ENCODE results near the gene C3. TPM values are rescaled to one million over a fixed set of nuclear protein-coding genes. Genes with fewer than 3 reads are reported as not detected.

Gene C3
- total RNA-seq (2022; extraction: Qiagen RNA extraction; ENCODE audit: low read depth): 38.5 to 59.5 TPM (median 46.6 TPM) in 5 replicates

GRCh38 chr19:6720369-6721137 lies at the start of gene C3:
Gene C3 (minus strand): TSS chr19:6720650. CDS start chr19:6720589, 61 bp downstream.

GRCh38 chr19:6767357-6768235 lies 47.1 kb upstream of the C3 start, which contains the start of gene SH2D3A:
Gene SH2D3A (minus strand): TSS chr19:6767435. CDS start chr19:6763748, 3,687 bp downstream.

GRCh38 chr19:6739390-6739882 lies 19.0 kb upstream of the C3 start, which contains the start of gene TRIP10:
Gene TRIP10 (plus strand): TSS chr19:6739680. CDS start chr19:6739762, 82 bp downstream.

GRCh38 chr19:6737284-6737872 lies 16.9 kb upstream of the C3 start, which contains the start of gene GPR108:
Gene GPR108 (minus strand): TSS chr19:6737580. CDS start chr19:6737576, 4 bp downstream.

Other genes with a start within 250 kb of the C3 start
- 0.13 to 0.27 TPM (median 0.24 TPM) in 4 of 5 replicates, not detected in the other for gene DENND1C, start 238.9 kb downstream of the C3 start, total RNA-seq (2022; extraction: Qiagen RNA extraction; ENCODE audit: low read depth)
- 4.4 to 8.1 TPM (median 7.2 TPM) in 5 replicates for gene TUBB4A, start 218.3 kb downstream of the C3 start, total RNA-seq (2022; extraction: Qiagen RNA extraction; ENCODE audit: low read depth)
- gene TNFSF9, start 189.6 kb downstream of the C3 start, total RNA-seq (2022; extraction: Qiagen RNA extraction; ENCODE audit: low read depth): 3.2 to 6.5 TPM (median 6.1 TPM) in 5 replicates
- 10.6 to 27.7 TPM (median 22.0 TPM) in 5 replicates for gene CD70, start 129.5 kb downstream of the C3 start, total RNA-seq (2022; extraction: Qiagen RNA extraction; ENCODE audit: low read depth)
- 0.05 to 0.25 TPM (median 0.12 TPM) in 4 of 5 replicates, not detected in the other for gene TNFSF14, start 50.5 kb downstream of the C3 start, total RNA-seq (2022; extraction: Qiagen RNA extraction; ENCODE audit: low read depth)
- 28.6 to 45.9 TPM (median 41.6 TPM) in 5 replicates for gene GPR108, start 16.9 kb upstream of the C3 start, total RNA-seq (2022; extraction: Qiagen RNA extraction; ENCODE audit: low read depth)
- 65.2 to 93.3 TPM (median 85.2 TPM) in 5 replicates for gene TRIP10, start 19.0 kb upstream of the C3 start, total RNA-seq (2022; extraction: Qiagen RNA extraction; ENCODE audit: low read depth)
- gene SH2D3A, start 46.8 kb upstream of the C3 start, total RNA-seq (2022; extraction: Qiagen RNA extraction; ENCODE audit: low read depth): 11.2 to 19.0 TPM (median 16.9 TPM) in 5 replicates
- gene VAV1, start 52.1 kb upstream of the C3 start, total RNA-seq (2022; extraction: Qiagen RNA extraction; ENCODE audit: low read depth): 6.1 to 7.9 TPM (median 7.1 TPM) in 5 replicates
- gene ADGRE1, start 166.9 kb upstream of the C3 start, total RNA-seq (2022; extraction: Qiagen RNA extraction; ENCODE audit: low read depth): 5.0 to 6.0 TPM (median 5.4 TPM) in 5 replicates

Data from A549 treated with ZK216348 at 1 μM for 4 hours (cell line).